GM18517 (cell line): ENCODE results near the gene POLQ.
"Not testable (repeated sequence)": the region's sequence is repeated elsewhere in the genome, so short reads cannot be mapped to it uniquely, and the experiment has no call there.

Experiments used
- ATAC-seq: cut with Tn5 transposase; IDR thresholded peaks from one replicate; pipeline ENCODE4 v1.9.1; 2021; ENCODE audit warnings: mild to moderate bottlenecking, moderate library complexity; ENCODE audit not compliant: unreplicated experiment

The POLQ gene

GRCh38 chr3:121514496-121514895 is 31.3 kb downstream of the POLQ start:
- no peak for ATAC-seq

GRCh38 chr3:121508389-121508788 is 37.4 kb downstream of the POLQ start:
- ATAC-seq = no peak

- ATAC-seq = no peak
Measured at GRCh38 chr3:121505256-121505655, 40.5 kb downstream of the POLQ start.

GRCh38 chr3:121504618-121505017 is 41.2 kb downstream of the POLQ start:
- no peak for ATAC-seq

- ATAC-seq = no peak
Measured at GRCh38 chr3:121496786-121497185, 49.0 kb downstream of the POLQ start.

GRCh38 chr3:121493431-121493830 is 52.4 kb downstream of the POLQ start:
- no peak for ATAC-seq

- ATAC-seq = no peak
Measured at GRCh38 chr3:121491683-121492320, 54.0 kb downstream of the POLQ start.

GRCh38 chr3:121490161-121490560 is 55.6 kb downstream of the POLQ start:
- no peak for ATAC-seq

GRCh38 chr3:121488628-121489027 is 57.2 kb downstream of the POLQ start:
- ATAC-seq = no peak

GRCh38 chr3:121483290-121483689 is 62.5 kb downstream of the POLQ start:
- no peak for ATAC-seq

GRCh38 chr3:121482660-121483059 is 63.1 kb downstream of the POLQ start:
- ATAC-seq = no peak

GRCh38 chr3:121481106-121481880 is 64.5 kb downstream of the POLQ start:
- ATAC-seq = no peak

- no peak for ATAC-seq
Measured at GRCh38 chr3:121477589-121477988, 68.2 kb downstream of the POLQ start.

- no peak for ATAC-seq
Measured at GRCh38 chr3:121473001-121473400, 72.8 kb downstream of the POLQ start.

GRCh38 chr3:121467085-121467484 is 78.7 kb downstream of the POLQ start:
- ATAC-seq = no peak

- ATAC-seq = no peak
Measured at GRCh38 chr3:121463745-121464144, 82.0 kb downstream of the POLQ start.

GRCh38 chr3:121462565-121462964 is 83.2 kb downstream of the POLQ start:
- ATAC-seq = no peak

GRCh38 chr3:121451752-121452151 is 94.0 kb downstream of the POLQ start:
- ATAC-seq = not testable (repeated sequence)

- ATAC-seq = no peak
Measured at GRCh38 chr3:121443456-121443855, 102.3 kb downstream of the POLQ start.

GRCh38 chr3:121436641-121437040 is 109.1 kb downstream of the POLQ start:
- no peak for ATAC-seq

- no peak for ATAC-seq
Measured at GRCh38 chr3:121436074-121436473, 109.7 kb downstream of the POLQ start.

- peak; percentile 93 for ATAC-seq
Measured at GRCh38 chr3:121431726-121432517, 113.9 kb downstream of the POLQ start.
